CD4-positive, alpha-beta memory T cell (primary cell): Measurements from ENCODE around the gene CAMK4. TPM values are rescaled to one million over a fixed set of nuclear protein-coding genes. Genes with fewer than 3 reads are reported as not detected.
A peak's percentile ranks its signal among the peaks of the same experiment; 100 is the strongest.

Source experiments
- CTCF ChIA-PET: fragments of 350-600 bp; sonication (Branson Sonifier 250); formaldehyde crosslinking; loops from one replicate; lab custom pipeline; 2021; ENCODE audit warnings: inconsistent platforms; ENCODE audit not compliant: partially characterized antibody; lab: Charles Lee
- POLR2A ChIA-PET: fragments of 350-600 bp; sonication (Branson Sonifier 250); formaldehyde crosslinking; loops from one replicate; lab custom pipeline; 2021; ENCODE audit not compliant: partially characterized antibody; lab: Charles Lee
- DNase-seq, 5 donors: peaks; one replicate each; pipeline versions ENCODE4 v3.0.0 to v3.0.0-alpha.2; 2020 to 2022; ENCODE audit warnings: mixed read lengths in 1 of 5
- H3K27ac ChIP-seq: one replicate; pipeline ENCODE4 v1.7.0; 2013; ENCODE audit warnings: low read depth, low read length
- H3K27me3 ChIP-seq: 2 replicates; pipeline ENCODE4 v1.7.0; 2013; ENCODE audit warnings: mild to moderate bottlenecking, low read length, moderate library complexity; ENCODE audit not compliant: insufficient read depth
- H3K36me3 ChIP-seq: 2 replicates; pipeline ENCODE4 v1.7.0; 2013; ENCODE audit warnings: mild to moderate bottlenecking, low read length, moderate library complexity; ENCODE audit not compliant: insufficient read depth
- H3K4me1 ChIP-seq: 2 replicates; pipeline ENCODE4 v1.7.0; 2013; ENCODE audit warnings: mild to moderate bottlenecking, low read length, moderate library complexity; ENCODE audit not compliant: insufficient read depth
- H3K4me3 ChIP-seq, 2 donors: one replicate each; pipeline ENCODE4 v1.7.0; 2013; ENCODE audit warnings: low read length in 2 of 2, mild to moderate bottlenecking in 1 of 2
- H3K9me3 ChIP-seq, 2 donors: one replicate each; pipeline ENCODE4 v1.7.0; 2013; ENCODE audit warnings: low read length in 2 of 2, control low read depth in 1 of 2; ENCODE audit not compliant: control insufficient read depth in 1 of 2
- H3K27ac Mint-ChIP-seq, 7 donors: one replicate each; pipeline ENCODE4 v1.8.0; 2020 to 2021; ENCODE audit warnings: mixed read lengths in 7 of 7, mild to moderate bottlenecking in 6 of 7, inconsistent platforms in 3 of 7, moderate library complexity in 3 of 7
- H3K27me3 Mint-ChIP-seq, 2 donors: one replicate each; pipeline ENCODE4 v1.8.0; 2020 to 2021; ENCODE audit warnings: mixed read lengths in 2 of 2
- H3K36me3 Mint-ChIP-seq, 2 donors: one replicate each; pipeline ENCODE4 v1.8.0; 2020 to 2021; ENCODE audit warnings: mixed read lengths in 2 of 2, inconsistent platforms in 1 of 2, mild to moderate bottlenecking in 1 of 2
- H3K4me1 Mint-ChIP-seq, 4 donors: one replicate each; pipeline ENCODE4 v1.8.0; 2020 to 2021; ENCODE audit warnings: mixed read lengths in 4 of 4, mild to moderate bottlenecking in 1 of 4
- H3K4me3 Mint-ChIP-seq, 8 donors: one replicate each; pipeline ENCODE4 v1.8.0; 2020 to 2021; ENCODE audit warnings: mixed read lengths in 8 of 8, mild to moderate bottlenecking in 7 of 8, moderate library complexity in 6 of 8, inconsistent platforms in 3 of 8
- H3K9me3 Mint-ChIP-seq, 8 donors: one replicate each; pipeline ENCODE4 v1.8.0; 2020 to 2021; ENCODE audit warnings: mixed read lengths in 8 of 8, mild to moderate bottlenecking in 5 of 8, inconsistent platforms in 3 of 8, moderate library complexity in 1 of 8
- intact Hi-C: fragments of 100-400 bp; cut with micrococcal nuclease; formaldehyde crosslinking; loops from one replicate; pipeline ENCODE4 v1.15.1; 2023
- polyA plus RNA-seq, 2 donors: library from polyadenylated mRNA; unstranded; fragments of 300-500 nt; fragmentation: Illumina TruSeq; gene quantifications; one replicate each; pipeline ENCODE4 v1.2.3, GENCODE V29; 2021
- total RNA-seq, 2 experiments: library from RNA; stranded (reverse); gene quantifications; one replicate each; pipeline ENCODE4 v1.2.3, GENCODE V29; 2021

The CAMK4 gene
- total RNA-seq: 100 to 1,000 TPM; 243 to 257 TPM
- 10 to 100 TPM; 84.3 to 86.9 TPM for polyA plus RNA-seq

DNA sequence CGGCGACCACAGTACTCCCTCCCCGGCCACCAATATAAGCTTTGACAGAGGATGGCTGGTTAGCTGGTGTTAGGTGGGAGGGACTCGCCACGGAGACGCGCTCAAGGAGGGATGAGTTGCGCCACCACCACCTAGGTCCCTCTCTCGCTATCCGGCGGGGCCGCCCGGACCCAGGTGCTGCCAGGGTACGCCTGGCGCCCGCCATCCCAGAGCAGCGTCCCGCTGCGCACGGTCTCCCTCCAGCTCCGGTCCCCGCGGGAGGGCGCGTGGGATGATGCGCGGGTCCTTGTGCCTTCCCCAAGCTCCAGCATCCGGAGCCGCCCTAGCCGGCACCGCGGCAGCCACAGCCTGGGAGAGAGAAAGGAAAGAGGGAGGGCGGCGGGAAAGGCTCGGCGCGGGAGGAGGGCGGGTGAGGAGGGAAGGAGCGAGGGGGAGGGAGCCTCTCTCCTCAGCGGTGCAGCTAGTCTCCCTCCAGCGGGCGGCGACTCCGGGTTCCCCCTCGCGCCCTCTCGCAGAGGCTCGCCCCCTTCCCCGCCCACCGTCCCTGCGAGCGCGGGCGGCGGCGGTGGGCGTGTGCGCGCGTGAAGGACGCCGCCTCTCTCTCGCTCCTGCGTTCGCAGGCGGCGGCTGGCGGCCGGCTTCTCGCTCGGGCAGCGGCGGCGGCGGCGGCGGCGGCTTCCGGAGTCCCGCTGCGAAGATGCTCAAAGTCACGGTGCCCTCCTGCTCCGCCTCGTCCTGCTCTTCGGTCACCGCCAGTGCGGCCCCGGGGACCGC, at the start of gene CAMK4:
CAMK4 (plus strand) TSS at position 598 of the 774 bp plus-strand sequence; CDS start at position 698, 100 bp downstream.
- POLR2A ChIA-PET: interaction anchor here (0.7 to 11.2 kb wide), 19 partner anchors 12 to 1799 kb away, joined by 3 to 206 read pairs (median 4); partner anchors contain the start of gene WDR36
- H3K4me3 ChIP-seq: peak within 1 kb of the TSS; percentile 74 to 87
- CTCF ChIA-PET: interaction anchor here (0.9 to 9.4 kb wide), 21 partner anchors 8 to 129 kb away, joined by 3 to 127 read pairs (median 4); no protein-coding TSS in a partner anchor
- H3K4me3 Mint-ChIP-seq: peak within 1 kb of the TSS; percentile 94 to 98 (median 96)
- no peaks in the 10 kb centered on the region for H3K9me3 Mint-ChIP-seq
- intact Hi-C loops: loop anchor here (1.0 to 10.0 kb wide), 4 partner anchors 33 to 1539 kb away; partner anchors contain the start of gene MAN2A1
- H3K4me1 ChIP-seq: peaks cover 34% of the 10 kb centered on the region
- H3K36me3 ChIP-seq: no peaks in the 10 kb centered on the region
- H3K27me3 Mint-ChIP-seq: no peaks in the 10 kb centered on the region
- H3K27me3 ChIP-seq: no peaks in the 10 kb centered on the region
- peak within 1 kb of the TSS; percentile 88 to 97 (median 94) for H3K27ac Mint-ChIP-seq
- DNase-seq: peak; percentile 83 to 87 (median 84)
- H3K9me3 ChIP-seq: no peaks in the 10 kb centered on the region
- H3K27ac ChIP-seq: peak within 1 kb of the TSS; percentile 82
- peaks cover 7 to 29% of the 10 kb centered on the region in 2 donors for H3K36me3 Mint-ChIP-seq
- peaks cover 19 to 50% (median 30%) of the 10 kb centered on the region in 4 donors for H3K4me1 Mint-ChIP-seq

GRCh38 chr5:111183064-111183463, 41.1 kb upstream of the CAMK4 start:
- Histone ChIP-seq H3K27ac (no peak overlapping the region), H3K27me3 (no peaks in the 10 kb centered on the region), H3K36me3 (no peaks in the 10 kb centered on the region), H3K9me3 (no peaks in the 10 kb centered on the region), H3K4me3 (no peak overlapping the region), H3K4me1 (no peaks in the 10 kb centered on the region)
- no peak overlapping the region for H3K27ac Mint-ChIP-seq
- DNase-seq: no peak
- no peak overlapping the region for H3K4me3 Mint-ChIP-seq
- no peaks in the 10 kb centered on the region for H3K4me1 Mint-ChIP-seq
- intact Hi-C loops: no loop called here
- no peaks in the 10 kb centered on the region for H3K27me3 Mint-ChIP-seq
- peaks cover 0 to 2% (median 0%) of the 10 kb centered on the region in 8 donors for H3K9me3 Mint-ChIP-seq
- no peaks in the 10 kb centered on the region for H3K36me3 Mint-ChIP-seq
- CTCF ChIA-PET: interaction anchor here (0.6 kb wide), 1 partner anchor 1181 kb away, joined by 3 read pairs; no protein-coding TSS in a partner anchor
- POLR2A ChIA-PET: no interaction called here

DNA sequence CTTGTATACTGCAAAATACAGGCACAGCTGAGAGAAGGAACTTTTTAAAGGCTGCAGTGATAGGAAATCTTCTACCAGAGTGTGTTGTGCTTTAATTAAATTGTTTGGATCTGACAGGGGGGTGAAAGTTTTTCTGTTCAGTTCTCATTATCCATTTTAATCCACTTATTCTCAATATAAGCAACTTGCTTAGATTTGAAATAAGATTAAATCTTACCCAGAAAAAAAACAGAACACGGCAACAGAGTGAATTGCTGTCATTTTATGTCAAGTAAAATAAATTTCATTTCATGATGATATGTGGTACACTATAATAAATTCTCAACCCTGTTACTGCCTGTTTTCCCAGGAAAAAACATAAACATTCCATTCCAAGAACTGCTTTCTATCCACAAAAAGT, 37.1 kb upstream of the CAMK4 start:
- no peak overlapping the region for H3K4me3 Mint-ChIP-seq
- no peak overlapping the region for H3K27ac Mint-ChIP-seq
- no peak overlapping the region for H3K27ac ChIP-seq
- no peaks in the 10 kb centered on the region for H3K27me3 ChIP-seq
- CTCF ChIA-PET: no interaction called here
- intact Hi-C loops: no loop called here
- no peak for DNase-seq
- no peaks in the 10 kb centered on the region for H3K27me3 Mint-ChIP-seq
- H3K9me3 Mint-ChIP-seq: no peaks in the 10 kb centered on the region
- no peaks in the 10 kb centered on the region for H3K36me3 ChIP-seq
- no peaks in the 10 kb centered on the region for H3K4me1 ChIP-seq
- H3K36me3 Mint-ChIP-seq: no peaks in the 10 kb centered on the region
- no peak overlapping the region for H3K4me3 ChIP-seq
- no peaks in the 10 kb centered on the region for H3K9me3 ChIP-seq
- POLR2A ChIA-PET: no interaction called here
- no peaks in the 10 kb centered on the region for H3K4me1 Mint-ChIP-seq

DNA sequence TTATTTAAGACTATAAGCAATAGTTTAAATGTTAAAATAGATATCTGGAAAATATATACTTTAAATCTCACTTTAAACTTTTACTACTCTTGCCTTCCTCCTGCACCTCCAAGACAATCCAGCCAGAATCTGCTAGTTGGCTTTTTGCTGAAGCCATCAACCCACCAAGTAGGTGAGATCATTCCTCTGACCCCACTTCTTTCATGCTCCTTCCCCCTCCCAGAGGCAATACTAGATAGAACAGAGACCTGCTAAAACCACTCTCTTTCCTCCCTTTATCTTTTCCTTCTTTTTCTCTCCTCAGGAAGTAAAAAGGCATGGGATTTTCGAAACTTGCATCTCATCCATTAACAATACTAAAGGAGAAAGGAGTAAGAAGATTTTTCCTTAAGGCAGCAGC, 30.1 kb upstream of the CAMK4 start:
- intact Hi-C loops: no loop called here
- CTCF ChIA-PET: no interaction called here
- no peaks in the 10 kb centered on the region for H3K27me3 ChIP-seq
- H3K9me3 ChIP-seq: no peaks in the 10 kb centered on the region
- H3K4me1 Mint-ChIP-seq: no peaks in the 10 kb centered on the region
- POLR2A ChIA-PET: no interaction called here
- peaks cover 0 to 2% of the 10 kb centered on the region in 2 donors for H3K36me3 Mint-ChIP-seq
- H3K9me3 Mint-ChIP-seq: peaks cover 0 to 2% (median 0%) of the 10 kb centered on the region in 8 donors
- H3K36me3 ChIP-seq: no peaks in the 10 kb centered on the region
- no peaks in the 10 kb centered on the region for H3K4me1 ChIP-seq
- H3K27me3 Mint-ChIP-seq: peaks cover 3 to 12% of the 10 kb centered on the region in 2 donors
- no peak overlapping the region for H3K4me3 ChIP-seq
- DNase-seq: no peak
- H3K4me3 Mint-ChIP-seq: no peak overlapping the region
- H3K27ac ChIP-seq: no peak overlapping the region
- no peak overlapping the region for H3K27ac Mint-ChIP-seq

DNA sequence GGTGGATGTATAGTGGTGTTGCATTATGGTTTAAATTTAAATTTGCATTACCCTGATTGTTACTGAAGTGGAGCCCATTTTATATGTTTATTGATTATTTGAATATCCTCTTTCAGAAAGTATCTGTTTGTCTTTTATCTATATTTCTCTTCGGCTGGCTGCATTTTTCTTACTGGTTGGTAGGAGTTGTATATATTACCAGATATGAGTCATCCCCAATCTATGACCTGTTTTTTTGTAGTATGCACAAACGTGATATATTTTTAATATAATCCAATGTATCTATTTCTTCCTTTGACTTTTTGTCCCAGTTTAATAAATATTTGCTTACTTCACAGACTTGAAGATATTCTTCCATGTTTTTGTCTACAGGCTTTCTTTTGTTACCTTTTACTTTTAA, 29.3 kb upstream of the CAMK4 start:
- ChIA-PET CTCF (no interaction called here), POLR2A (no interaction called here)
- intact Hi-C loops: no loop called here

GRCh38 chr5:111197523-111197922, 26.7 kb upstream of the CAMK4 start:
- POLR2A ChIA-PET: no interaction called here
- H3K36me3 ChIP-seq: no peaks in the 10 kb centered on the region
- DNase-seq: no peak
- intact Hi-C loops: no loop called here
- Mint-ChIP-seq H3K9me3 (peaks cover 0 to under 1% (median 0%) of the 10 kb centered on the region in 8 donors), H3K36me3 (peaks cover 0 to under 1% of the 10 kb centered on the region in 2 donors), H3K4me1 (peaks cover 4 to 7% (median 5%) of the 10 kb centered on the region in 4 donors), H3K27ac (no peak overlapping the region), H3K27me3 (peaks cover 3 to 9% of the 10 kb centered on the region in 2 donors), H3K4me3 (no peak overlapping the region)
- H3K27ac ChIP-seq: no peak overlapping the region
- H3K4me1 ChIP-seq: no peaks in the 10 kb centered on the region
- no peaks in the 10 kb centered on the region for H3K9me3 ChIP-seq
- CTCF ChIA-PET: no interaction called here
- no peaks in the 10 kb centered on the region for H3K27me3 ChIP-seq
- H3K4me3 ChIP-seq: no peak overlapping the region

More for the DNA sequence above, 29.3 kb upstream of the CAMK4 start:
- Histone ChIP-seq H3K36me3 (no peaks in the 10 kb centered on the region), H3K9me3 (no peaks in the 10 kb centered on the region), H3K27me3 (no peaks in the 10 kb centered on the region), H3K4me3 (no peak overlapping the region), H3K27ac (no peak overlapping the region), H3K4me1 (no peaks in the 10 kb centered on the region)
- Mint-ChIP-seq H3K4me3 (no peak overlapping the region), H3K9me3 (peaks cover 0 to 2% (median 0%) of the 10 kb centered on the region in 8 donors), H3K27ac (no peak overlapping the region), H3K36me3 (peaks cover 0 to 2% of the 10 kb centered on the region in 2 donors), H3K4me1 (peaks cover 0 to 2% (median 0%) of the 10 kb centered on the region in 4 donors), H3K27me3 (peaks cover 3 to 12% of the 10 kb centered on the region in 2 donors)
- DNase-seq: no peak

DNA sequence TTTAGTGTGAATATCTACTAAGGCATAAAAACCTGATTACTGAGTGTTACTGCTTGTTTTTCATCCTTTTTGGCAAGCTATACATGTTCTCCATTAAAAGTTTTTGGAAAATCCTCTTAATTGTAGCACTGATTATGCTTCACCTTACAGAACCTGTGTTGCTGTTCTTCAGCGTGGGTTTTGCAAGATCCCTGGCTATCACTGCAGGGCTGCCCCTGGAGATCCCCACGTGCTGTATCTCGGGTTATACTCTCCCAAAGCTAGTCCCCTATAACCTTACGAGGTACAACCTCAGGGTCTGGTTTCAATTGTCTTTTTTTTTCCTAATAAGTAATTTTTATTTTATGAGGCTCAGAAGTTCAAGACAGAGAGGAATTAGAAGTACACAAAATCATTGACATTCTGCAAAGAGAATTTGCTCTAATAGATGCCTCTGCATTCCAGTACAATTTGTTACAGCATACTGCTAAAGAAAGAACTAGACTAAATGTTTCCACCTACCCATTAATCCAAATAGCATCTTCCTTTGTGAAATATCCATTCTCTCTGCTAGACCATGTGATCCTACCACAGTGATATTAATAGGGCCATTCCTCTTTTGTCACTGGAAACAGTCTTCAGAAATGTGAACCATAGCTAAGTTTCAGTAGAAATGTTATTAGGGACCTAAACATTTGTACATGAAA, 25.8 kb upstream of the CAMK4 start:
- Mint-ChIP-seq H3K4me1 (peaks cover 4 to 7% (median 5%) of the 10 kb centered on the region in 4 donors), H3K27me3 (peaks cover 3 to 9% of the 10 kb centered on the region in 2 donors), H3K36me3 (no peaks in the 10 kb centered on the region), H3K27ac (no peak overlapping the region), H3K4me3 (no peak overlapping the region), H3K9me3 (no peaks in the 10 kb centered on the region)
- no peak overlapping the region for H3K27ac ChIP-seq
- H3K36me3 ChIP-seq: no peaks in the 10 kb centered on the region
- H3K9me3 ChIP-seq: no peaks in the 10 kb centered on the region
- H3K4me1 ChIP-seq: no peaks in the 10 kb centered on the region
- no peak for DNase-seq
- no peaks in the 10 kb centered on the region for H3K27me3 ChIP-seq
- no peak overlapping the region for H3K4me3 ChIP-seq
- intact Hi-C loops: no loop called here
- ChIA-PET CTCF (no interaction called here), POLR2A (no interaction called here)
